Measurements from ENCODE around the gene STK24. TPM values are rescaled to one million over a fixed set of nuclear protein-coding genes. Genes with fewer than 3 reads are reported as not detected.

The STK24 gene
- total RNA-seq, 1 donor from 2014 or later: 113 TPM

DNA sequence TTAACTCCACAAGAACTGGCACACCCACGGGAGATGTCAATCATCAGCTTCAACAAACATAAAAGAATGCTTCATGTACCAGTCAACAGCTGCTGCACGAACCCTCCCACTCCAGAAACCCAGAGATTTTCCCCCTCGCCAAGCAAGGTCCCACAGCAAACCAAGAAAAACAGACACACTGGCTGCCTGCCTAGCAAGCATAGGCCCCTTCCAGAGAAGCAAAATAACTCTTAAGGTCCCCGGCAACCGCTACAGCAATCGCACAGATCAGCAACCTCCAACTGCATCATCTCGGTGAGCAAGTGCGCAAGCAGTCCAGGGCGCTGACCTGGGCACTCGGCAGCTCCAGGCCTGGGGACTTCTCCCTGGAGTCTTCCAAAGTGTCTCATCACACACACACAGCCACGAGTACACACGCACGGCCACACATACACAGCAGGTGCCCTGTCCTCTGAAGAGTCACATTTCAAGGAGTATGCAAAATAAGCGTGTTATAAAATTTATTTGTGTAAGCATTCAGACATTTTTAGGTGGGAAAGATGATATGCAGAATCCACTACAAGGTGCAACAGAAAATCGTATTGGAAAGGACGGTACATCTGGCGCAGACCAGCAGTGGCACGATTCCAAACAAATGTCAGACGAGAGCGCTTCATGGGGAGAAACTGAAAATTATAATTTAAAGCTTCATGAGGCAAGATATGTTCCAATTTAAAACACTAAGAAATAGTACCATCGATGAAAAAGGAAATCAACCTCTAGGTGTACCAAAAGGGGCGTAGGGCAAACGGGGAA is 125.0 kb downstream of the STK24 start:
- peak; percentile 44 for DNase-seq (ENCODE audit: low spot score)

DNA sequence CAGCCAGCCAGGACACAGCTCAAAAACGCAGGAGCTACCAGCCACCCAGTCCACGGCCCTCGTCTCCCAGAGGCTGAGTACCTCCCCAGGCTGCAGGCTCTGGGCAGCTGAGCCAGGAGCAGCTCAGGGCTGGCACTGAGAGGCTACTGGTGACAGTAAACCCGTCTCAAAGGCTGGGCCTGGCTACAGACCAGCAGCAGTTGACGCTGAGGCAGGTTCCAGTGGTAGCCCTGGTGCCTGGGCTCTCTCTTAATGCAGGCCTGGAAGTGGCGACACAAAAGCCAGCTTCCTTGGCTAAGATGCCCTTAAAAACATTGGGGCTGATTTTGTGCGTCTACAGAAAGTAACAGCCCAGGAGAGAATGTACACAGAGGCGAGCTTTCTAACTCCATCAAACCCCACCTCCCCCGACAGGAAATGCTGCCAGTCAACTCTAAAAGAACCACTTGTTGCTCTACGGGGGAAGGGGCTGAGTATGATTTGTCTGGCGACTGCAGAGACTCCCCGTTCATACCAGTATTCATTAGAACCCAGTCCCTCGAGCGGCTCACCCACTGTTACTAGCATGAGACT is 126.3 kb downstream of the STK24 start:
- no peak for DNase-seq (ENCODE audit: low spot score)

DNA sequence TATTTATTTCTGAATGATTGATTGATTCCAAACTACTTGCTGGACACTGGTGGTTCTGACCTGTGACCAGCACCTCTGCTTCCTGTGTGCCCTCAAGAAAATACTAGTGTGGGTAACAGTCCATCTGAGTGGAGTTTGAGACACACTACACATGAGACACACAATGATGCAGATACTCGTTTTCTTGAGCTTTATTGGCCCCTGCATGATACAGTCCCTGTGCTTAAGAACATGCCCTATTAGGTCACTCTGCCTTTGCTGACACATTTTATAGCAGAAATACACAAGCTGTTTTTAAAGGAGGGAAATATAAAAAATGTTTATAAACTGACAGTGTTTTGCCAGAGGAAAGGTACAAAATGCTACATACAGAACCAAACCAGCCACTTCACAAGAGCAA is 126.9 kb downstream of the STK24 start:
- no peak for DNase-seq (ENCODE audit: low spot score)

DNA sequence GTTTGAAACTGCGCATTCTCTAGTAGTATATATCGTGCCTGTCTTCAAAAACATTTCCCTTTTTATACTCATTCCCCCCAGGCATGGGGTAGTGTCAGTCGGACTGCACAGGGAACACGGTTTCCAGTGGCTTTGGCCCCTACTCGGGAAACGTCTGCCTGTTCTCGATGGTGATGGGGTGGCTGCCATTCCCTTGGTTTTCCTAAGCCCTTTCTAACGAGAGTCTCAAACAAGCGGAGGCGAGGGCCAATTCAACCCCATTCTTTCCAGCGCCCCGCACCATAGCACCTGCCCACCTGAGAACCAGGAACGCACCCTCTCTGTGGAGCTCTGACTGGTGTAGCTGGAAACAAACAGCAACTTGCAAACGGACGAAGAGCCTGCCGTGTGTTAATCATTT is 127.6 kb downstream of the STK24 start:
- no peak for DNase-seq (ENCODE audit: low spot score)

DNA sequence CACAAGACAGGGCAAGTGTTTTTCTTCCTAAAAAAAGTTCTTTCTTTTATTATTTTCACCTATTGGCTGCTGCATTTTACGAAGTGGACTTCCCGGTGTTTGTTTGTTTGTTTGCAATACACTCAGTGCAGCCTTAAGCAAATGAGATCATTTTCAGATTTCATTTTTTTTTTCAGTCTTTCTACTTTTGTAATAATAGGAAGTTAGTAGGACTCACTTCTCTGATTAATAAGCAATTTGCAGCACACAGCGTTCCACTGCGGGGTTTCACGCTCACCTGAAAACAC is 128.3 kb downstream of the STK24 start:
- DNase-seq (ENCODE audit: low spot score): no peak

DNA sequence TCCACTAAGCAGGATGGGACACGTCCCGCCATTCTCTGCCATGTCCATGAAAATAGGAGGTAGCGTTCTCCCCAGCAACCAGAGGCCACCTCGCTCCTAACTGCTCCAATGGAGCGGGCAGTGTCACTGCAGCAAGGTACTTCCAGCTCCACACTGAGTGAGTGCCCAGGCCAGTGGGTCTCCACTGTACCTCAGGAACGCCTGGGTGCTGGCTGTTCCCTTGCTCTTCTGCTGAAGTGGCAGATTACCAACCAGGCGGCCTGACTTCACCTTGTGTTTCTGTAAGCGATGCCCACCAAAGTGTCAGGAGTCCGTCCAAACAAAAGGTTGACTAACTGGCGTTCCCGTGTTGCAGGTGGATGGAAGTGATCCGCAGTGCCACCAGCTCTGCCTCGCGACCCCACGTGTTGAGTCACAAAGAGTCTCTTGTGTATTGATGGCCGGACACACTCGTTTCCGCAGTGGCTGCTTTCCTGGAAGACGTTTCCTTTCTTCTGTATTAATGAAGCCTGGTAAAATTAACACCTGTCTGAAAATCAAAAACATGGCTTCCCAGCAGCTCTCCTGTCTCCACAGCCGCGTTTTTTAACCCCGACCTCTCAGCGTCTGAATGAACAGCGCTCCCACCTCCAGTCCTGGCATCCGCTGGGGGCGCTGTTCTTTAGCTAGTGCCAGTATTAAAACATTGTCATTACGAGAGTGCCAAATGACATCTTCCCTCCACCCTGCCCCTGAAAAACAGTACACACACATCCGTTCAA is 128.8 kb downstream of the STK24 start:
- DNase-seq (ENCODE audit: low spot score): no peak

DNA sequence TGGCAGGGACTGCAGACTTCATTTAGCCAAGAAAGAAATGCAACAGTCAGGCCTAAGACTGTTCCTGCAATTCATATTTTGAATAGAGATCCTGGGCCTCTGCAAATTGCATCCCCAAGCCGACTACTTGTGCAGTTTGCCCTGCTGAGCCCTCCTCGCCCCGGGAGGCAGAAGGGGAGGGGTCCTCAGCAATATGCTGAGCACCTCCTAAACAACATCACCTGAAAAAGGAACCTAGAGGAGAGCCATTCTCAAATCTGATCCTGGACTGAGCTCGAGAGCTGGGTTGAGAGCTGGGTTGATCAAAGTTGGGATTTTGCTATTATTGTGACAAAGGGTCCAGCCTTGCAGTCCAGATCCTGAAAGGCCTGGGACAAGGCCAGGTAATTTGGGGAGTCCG is 129.8 kb downstream of the STK24 start:
- no peak for DNase-seq (ENCODE audit: low spot score)

DNA sequence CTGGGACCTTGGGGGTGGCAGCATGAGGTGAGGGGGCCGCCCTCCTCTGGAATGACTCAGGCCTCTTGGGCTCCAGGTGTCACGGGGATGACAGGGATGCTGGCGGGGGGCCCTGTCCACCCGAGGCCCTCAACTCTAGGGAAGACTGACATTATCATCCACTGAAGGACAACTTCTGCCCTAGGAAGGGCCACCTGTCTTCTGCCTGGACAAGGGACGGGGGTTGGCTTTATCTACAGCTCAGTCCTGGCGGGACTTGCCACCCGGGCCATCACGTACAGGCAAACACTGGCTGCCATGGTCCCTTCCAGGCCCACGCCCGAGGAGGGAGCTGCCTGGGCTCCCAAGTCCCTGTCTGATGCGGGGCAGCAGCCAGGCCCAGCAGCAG is 130.7 kb downstream of the STK24 start:
- no peak for DNase-seq (ENCODE audit: low spot score)

DNA sequence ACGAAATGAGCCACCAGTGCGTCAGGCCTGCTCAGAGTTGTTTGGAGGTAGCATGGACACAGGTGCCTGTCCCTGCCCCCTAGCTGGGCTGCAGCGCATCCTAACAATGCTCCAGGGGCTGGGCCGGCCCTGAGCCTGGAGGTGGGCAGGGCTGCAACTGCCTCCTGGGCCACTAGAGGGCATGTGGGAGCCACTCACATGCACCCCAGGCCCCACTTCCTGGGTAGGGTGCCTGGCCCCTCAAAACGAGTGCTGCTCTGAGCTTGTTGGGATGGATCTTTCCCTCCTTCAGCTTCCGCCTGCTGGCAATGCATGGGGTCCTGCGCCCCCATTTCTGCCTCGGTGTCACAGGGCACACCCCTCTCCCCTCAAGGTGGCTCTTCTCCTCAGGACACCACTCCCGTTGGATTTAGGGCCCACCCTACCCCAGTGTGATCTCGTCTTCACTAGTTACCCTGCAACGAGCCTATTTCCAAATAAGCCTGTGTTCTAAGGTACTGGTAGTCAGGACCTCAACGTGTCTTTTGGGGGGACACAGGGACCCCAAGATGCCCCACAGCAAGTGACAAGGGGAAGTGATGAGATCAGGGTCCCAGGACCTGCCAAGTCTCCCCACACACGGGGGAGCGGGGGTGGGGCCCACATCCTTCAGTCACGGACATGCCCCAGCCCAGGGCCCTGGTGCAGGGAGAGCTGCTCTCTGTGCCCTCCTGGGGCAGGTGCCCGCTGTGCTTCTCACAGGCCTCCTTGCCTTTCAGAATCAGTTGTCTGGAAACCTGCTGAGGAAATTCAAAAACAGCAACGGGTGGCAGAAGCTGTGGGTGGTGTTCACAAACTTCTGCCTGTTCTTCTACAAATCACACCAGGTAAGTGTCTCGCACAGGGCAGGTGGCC is 131.3 kb downstream of the STK24 start:
- DNase-seq (ENCODE audit: low spot score): peak; percentile 73

DNA sequence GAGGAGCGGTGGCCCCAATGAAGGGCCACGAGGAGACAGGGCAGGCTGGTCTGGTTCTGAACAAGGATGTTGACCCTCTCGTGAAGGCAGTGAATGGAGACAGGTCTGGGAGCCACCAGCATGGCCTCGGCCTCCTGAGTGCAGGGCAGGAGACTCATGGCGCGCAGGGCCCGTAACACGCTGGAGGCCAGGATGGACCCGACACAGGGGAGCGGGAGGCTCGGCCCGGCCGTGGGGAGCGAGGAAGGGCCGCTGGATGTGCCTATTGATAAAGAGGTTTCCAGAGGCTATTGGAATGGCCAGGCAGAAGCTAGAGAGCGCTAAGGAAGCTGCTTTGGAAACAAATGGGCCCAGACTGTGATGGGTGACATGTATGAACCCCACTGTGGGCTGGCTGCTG is 132.5 kb downstream of the STK24 start:
- DNase-seq (ENCODE audit: low spot score): no peak

DNA sequence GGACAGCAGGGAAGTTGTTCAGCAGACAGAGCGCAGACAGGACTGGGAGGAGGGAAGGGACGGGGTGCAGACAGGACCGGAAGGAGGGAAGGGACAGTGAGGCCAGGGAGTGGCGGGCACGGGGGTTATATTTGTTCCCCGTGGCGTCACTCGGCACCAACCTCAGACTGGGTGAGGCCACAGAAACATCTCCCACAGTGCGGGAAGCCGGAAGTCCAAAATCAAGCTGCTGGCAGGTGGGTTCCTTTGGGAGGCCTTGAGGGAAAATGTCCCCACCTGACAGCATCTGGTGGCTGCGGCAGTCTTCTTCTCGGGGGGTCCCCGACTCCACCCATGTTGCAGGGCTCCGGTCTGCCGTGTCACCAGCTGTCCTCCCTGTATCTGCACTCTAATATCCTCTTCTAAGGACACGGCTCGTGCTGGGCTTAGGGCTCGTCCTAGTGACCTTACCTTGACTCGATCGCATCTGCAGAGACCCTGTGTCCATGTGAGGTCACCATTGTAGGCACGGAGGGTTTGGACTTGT is 133.0 kb downstream of the STK24 start:
- DNase-seq (ENCODE audit: low spot score): no peak

DNA sequence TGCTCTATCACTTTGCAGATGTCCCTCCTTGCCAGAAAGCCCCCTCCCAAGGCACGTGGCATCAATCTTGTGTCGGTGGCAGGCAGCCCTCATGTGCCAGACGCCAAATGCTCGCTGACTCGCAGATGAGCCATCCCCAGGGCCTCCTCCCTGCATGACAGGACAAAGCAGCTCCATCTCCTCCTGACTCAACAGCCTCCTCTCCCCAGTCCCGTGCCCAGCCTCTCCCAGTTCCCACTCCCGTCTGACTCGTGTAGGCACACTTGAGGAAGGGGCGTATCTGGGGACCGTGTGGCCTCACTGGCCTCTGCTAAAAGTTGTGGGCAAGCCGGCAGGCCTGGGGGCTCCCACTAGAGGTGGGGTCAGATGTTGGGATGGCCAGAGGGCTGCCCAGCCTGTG is 133.6 kb downstream of the STK24 start:
- no peak for DNase-seq (ENCODE audit: low spot score)

DNA sequence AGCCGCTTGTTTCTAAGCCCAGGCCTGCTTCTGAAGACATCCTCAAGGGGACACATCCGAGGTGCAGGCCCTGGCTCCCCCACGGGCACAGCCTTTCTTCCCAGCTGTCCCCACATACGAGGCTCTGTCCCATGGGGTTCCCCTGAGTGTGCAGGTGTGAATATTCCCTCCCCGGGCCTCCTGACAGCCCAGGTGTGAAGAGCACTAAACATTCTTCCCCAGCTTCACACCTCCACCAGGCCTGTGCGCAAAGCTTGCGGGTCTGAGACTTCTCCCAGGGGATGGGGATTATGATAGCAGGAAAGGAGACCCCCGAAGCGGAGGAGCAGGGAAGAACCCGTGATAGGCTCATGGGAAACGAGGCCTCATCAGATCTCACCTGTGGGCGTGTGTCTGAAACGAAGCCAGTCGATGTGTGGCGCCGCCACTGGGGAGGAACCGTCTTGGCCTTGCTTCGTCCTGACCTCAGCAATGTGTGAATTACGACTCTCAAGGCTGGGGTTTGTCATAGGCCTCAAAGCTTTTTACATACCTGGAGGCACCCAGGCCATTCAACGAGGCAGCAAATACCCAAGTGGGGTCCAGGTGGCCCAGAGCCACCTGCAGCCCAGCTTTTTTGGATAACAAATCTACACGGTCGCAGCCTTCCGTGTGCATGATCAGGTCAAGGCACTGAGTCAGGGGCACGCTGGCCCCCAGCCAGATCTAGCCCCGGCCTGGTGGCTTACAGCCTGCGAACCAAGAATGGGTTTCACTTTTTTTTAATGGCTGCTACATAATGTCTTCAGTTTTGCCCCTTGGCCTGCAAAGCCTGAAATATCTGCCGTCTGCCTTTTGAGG is 134.3 kb downstream of the STK24 start:
- DNase-seq (ENCODE audit: low spot score): no peak

DNA sequence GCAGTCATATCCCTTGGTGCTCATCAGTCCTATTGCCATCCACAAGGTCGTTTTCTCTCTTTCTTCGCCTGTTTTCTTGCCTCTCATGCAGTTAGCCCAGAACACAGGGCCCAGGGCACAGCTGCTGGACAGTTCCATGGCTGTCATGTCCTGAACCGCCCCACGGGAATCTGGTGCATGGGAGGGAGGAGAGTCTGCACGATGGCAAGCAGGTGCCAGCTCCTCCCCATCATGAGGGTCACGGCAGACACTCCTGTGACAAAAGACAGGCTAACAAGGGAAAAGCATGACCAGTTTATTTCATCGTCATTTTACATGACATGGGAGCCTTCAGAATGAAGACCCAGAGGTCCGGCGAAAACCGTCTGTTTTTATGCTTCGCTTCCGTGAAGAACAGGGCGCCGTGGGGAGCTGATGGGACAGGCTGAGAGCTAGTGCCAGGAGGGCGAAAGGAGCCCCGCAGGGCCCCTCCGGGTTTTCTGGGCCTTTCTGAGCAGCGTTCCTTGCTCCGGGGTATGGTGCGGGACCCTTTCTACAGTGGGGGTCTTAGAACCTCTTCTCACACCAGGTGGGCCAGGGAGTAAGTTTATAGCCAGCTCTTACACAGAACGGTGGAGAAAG is 135.7 kb downstream of the STK24 start:
- DNase-seq (ENCODE audit: low spot score): no peak

DNA sequence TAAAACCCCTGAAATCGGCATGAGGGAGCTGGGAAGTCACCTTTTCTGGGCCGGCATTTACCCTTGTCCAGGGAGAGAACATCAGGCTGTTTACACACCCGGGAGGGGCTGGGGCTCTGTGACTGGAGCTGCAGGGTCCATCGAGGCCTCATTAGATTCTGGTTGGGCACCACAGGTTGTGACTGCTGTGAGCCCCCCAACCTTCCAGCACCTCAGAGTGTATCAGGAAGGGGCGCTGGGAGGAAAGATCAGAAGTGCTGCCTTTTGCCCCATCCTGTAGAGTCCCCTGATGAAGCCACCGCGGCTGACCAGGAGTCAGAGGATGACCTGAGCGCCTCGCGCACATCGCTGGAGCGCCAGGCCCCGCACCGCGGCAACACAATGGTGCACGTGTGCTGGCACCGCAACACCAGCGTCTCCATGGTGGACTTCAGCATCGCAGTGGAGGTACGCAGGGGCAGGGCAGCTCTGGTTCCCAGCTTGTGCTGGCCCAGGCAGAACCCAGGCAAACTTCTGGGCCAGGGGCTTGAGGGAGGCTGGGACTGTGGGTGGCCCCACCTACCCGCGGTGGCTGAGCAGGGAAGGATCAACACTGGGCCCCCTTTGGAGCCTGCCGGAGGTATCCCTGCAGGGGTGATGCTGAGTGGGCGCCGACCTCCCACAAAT is 136.4 kb downstream of the STK24 start:
- DNase-seq (ENCODE audit: low spot score): no peak

DNA sequence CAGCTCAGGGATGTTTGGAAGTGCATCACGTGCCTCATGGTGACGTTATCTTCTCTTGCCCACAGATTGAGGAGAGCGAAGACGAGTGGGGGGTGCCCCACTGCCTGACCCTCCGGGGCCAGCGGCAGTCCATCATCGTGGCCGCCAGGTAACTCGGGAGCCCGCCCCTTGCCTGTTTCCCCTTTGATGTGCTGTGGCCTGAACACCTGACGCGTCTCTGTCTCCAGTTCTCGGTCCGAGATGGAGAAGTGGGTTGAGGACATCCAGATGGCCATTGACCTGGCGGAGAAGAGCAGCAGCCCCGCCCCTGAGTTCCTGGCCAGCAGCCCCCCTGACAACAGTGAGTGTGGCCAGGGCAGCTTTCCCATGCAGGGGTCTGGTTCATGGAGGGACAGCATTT is 137.0 kb downstream of the STK24 start:
- no peak for DNase-seq (ENCODE audit: low spot score)

DNA sequence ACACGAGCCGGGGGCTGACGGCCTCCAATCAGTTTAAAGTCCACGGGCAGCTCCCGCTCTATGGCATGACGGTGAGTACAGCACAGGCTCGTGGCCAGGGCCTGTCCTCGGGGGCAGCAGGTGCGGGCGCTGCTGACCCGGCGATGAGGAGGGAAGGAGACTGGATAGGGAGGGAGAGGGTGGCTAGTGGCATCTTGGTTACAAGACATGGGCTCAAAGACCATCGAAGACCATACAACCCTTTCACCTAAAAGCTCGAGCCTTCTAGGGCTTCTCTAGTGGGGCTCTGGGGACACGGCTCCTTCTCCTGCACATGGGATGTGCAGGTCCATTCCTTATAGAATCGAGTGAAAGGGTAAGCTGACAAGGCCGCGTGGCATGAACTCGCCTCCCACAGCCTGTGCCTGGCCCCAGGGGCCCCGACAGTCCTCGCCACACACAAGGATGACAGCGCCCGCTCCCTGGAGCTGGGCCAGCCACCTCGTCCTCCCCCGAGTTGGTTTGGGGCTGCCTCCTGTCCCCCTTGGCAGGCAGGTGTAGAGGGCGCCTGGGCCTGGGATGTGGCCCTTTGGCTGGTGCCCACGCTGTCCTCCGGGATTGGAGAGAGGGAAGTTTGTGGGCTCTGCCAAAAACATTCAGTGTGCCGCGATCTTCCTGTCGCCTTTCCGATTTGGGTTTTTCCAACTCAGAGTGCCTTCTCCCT is 137.6 kb downstream of the STK24 start:
- DNase-seq (ENCODE audit: low spot score): no peak

DNA sequence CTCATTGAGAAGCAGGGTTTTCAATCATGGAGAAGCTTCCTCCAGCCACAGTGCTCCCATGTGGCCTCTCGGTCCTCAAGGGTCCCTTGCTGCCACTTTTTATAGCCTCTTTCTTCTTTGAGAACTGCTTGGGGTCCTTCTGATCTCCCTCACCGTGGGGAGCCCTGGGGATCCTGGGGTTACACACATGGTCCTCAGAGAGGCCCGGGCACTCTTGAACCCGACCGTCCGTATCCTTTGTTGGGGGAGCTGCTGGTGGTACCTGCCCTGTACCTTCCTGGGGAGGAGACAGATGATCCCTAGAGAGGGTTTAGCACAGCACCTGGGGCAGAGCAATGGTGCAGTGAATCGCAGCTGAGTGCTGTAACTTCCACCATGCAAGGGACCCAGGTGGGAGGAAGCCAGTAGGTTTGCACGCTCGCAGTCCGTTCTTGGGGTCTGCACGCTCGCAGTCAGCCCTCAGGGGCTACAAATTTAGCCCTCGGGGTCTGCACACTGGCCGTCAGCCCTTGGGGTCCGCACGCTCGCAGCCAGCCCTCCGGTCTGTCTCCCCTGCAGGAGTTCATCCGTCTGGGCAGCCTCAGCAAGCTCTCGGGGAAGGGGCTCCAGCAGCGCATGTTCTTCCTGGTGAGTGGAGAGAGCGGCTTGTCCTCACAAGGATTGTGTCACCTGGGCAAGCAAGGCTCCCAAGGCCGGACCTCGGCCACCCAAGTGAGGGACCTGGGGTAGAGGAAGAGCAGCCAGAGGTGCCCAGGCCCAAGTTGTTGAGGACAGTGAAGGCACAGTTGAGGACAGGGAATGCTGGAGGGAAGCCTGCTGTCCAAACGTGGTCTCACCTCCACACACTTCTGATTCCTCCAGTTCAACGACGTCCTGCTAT is 138.4 kb downstream of the STK24 start:
- DNase-seq (ENCODE audit: low spot score): no peak
